Esophagus (tissue), 2 donors: ENCODE data around the gene COL8A2. TPM values are rescaled to one million over a fixed set of nuclear protein-coding genes. Genes with fewer than 3 reads are reported as not detected.

ENCODE experiments used
- polyA plus RNA-seq, 2 donors: library from polyadenylated mRNA; stranded (reverse); fragments of 200-250 nt; gene quantifications; one replicate each; pipeline ENCODE4 v1.2.3, GENCODE V29; 2013
- donor health status: healthy with polysubstance abuse.
- donor health status: Bipolar disorder and iron deficiency.

Gene COL8A2
- polyA plus RNA-seq, 2 donors, result 2.0 to 2.9 TPM

Other genes with a start within 250 kb of the COL8A2 start
- gene AGO1, start 242.0 kb downstream of the COL8A2 start, polyA plus RNA-seq, result 1 to 10 TPM; 2.3 to 2.5 TPM
- gene AGO3, start 194.1 kb downstream of the COL8A2 start, polyA plus RNA-seq, result 1 to 10 TPM; 2.6 to 3.2 TPM
- gene TEKT2, start 41.1 kb downstream of the COL8A2 start, polyA plus RNA-seq, result under 1 TPM; 0.09 to 0.39 TPM
- 10 to 100 TPM; 28.2 to 40.3 TPM for gene ADPRS, start 36.3 kb downstream of the COL8A2 start, polyA plus RNA-seq
- gene TRAPPC3, start 24.3 kb upstream of the COL8A2 start, polyA plus RNA-seq, result 10 to 100 TPM; 38.2 to 77.1 TPM
- 10 to 100 TPM; 33.1 to 55.3 TPM for gene MAP7D1, start 30.9 kb upstream of the COL8A2 start, polyA plus RNA-seq
- 10 to 100 TPM; 19.5 to 30.8 TPM for gene THRAP3, start 99.2 kb upstream of the COL8A2 start, polyA plus RNA-seq
- 10 to 100 TPM in 1 of 2 donors, 1 to 10 TPM in 1; 3.9 to 15.6 TPM for gene SH3D21, start 181.1 kb upstream of the COL8A2 start, polyA plus RNA-seq
- 1 to 10 TPM; 6.1 to 9.3 TPM for gene EVA1B, start 198.4 kb upstream of the COL8A2 start, polyA plus RNA-seq